Esophagus muscularis mucosa (tissue), 3 donors: ENCODE measurements around the gene PRUNE1.

Source experiments
- CTCF ChIP-seq, 3 experiments: fragments of 200-600 bp in 2 of 3; fragments of 450-650 bp in 1 of 3; sonication (generic) in 2 of 3; IDR thresholded peaks; one replicate each; pipeline ENCODE4 v1.5.1; 2017 to 2019; ENCODE audit warnings: antibody characterized with exemption in 3 of 3, mild to moderate bottlenecking in 2 of 3, moderate library complexity in 1 of 3
- POLR2AphosphoS5 ChIP-seq, 2 donors: sonication (generic); formaldehyde crosslinking; IDR thresholded peaks; one replicate each; pipeline ENCODE4 v1.6.1; 2017; ENCODE audit warnings: antibody characterized with exemption in 2 of 2

GRCh38 chr1:151008244-151009205 lies at the start of gene PRUNE1:
- TF ChIP-seq CTCF (IDR thresholded peaks at IDR 0.05) = peak in 1 of 3 experiments; percentile 10
- peak; percentile 79 to 89 for TF ChIP-seq POLR2AphosphoS5 (IDR thresholded peaks at IDR 0.05)
